Hepatocyte (in vitro differentiated cells): ENCODE results near the gene PDE11A.

ENCODE experiments used
- CTCF ChIP-seq: fragments of 200-600 bp; sonication (generic); IDR thresholded peaks from 2 replicates; pipeline ENCODE4 v1.5.1; 2016; ENCODE audit warnings: antibody characterized with exemption, mild to moderate bottlenecking; ENCODE audit not compliant: poor library complexity
- EZH2 ChIP-seq: fragments of 200-600 bp; sonication (generic); IDR thresholded peaks from 2 replicates; pipeline ENCODE4 v1.6.1; 2016; ENCODE audit warnings: antibody characterized with exemption, mild to moderate bottlenecking, borderline replicate concordance
- EZH2phosphoT487 ChIP-seq: fragments of 200-600 bp; sonication (generic); IDR thresholded peaks from one replicate; pipeline ENCODE4 v1.6.1; 2018; ENCODE audit warnings: antibody characterized with exemption, mild to moderate bottlenecking, low read depth, moderate library complexity; ENCODE audit not compliant: unreplicated experiment, severe bottlenecking

- TF ChIP-seq CTCF (no peak), EZH2 (no peak), EZH2phosphoT487 (no peak)
Measured at GRCh38 chr2:177939211-177939610, 133.4 kb downstream of the PDE11A start.
